ENCODE results near the gene ZNF236. TPM values are rescaled to one million over a fixed set of nuclear protein-coding genes. Genes with fewer than 3 reads are reported as not detected.

Gene ZNF236
- total RNA-seq, 1 donor from 2014 or later, result 21.0 TPM

- DNase-seq, result no peak
- H3K27me3 Mint-ChIP-seq (ENCODE audit: unreplicated experiment), result peaks cover 7% of the 10 kb centered on the region
- TF ChIP-seq CTCF (IDR thresholded peaks at IDR 0.05; ENCODE audit: partially characterized antibody, unreplicated experiment), result no peak
- H3K4me1 Mint-ChIP-seq (ENCODE audit: low read depth, unreplicated experiment), result peaks cover 6% of the 10 kb centered on the region
- H3K27ac Mint-ChIP-seq (ENCODE audit: unreplicated experiment), result no peak overlapping the region
- H3K4me3 Mint-ChIP-seq (ENCODE audit: unreplicated experiment), result no peak overlapping the region
- H3K9me3 Mint-ChIP-seq (ENCODE audit: unreplicated experiment), result no peaks in the 10 kb centered on the region
- H3K36me3 Mint-ChIP-seq (ENCODE audit: unreplicated experiment), result peaks cover 5% of the 10 kb centered on the region
Observed at GRCh38 chr18:76928179-76928868, 106.0 kb downstream of the ZNF236 start.

GRCh38 chr18:76931171-76931570 lies 108.8 kb downstream of the ZNF236 start:
- TF ChIP-seq CTCF (IDR thresholded peaks at IDR 0.05; ENCODE audit: partially characterized antibody, unreplicated experiment), result no peak
- Mint-ChIP-seq H3K27ac (ENCODE audit: unreplicated experiment) (no peak overlapping the region), H3K27me3 (ENCODE audit: unreplicated experiment) (peaks cover 5% of the 10 kb centered on the region), H3K4me3 (ENCODE audit: unreplicated experiment) (no peak overlapping the region), H3K9me3 (ENCODE audit: unreplicated experiment) (no peaks in the 10 kb centered on the region), H3K36me3 (ENCODE audit: unreplicated experiment) (peaks cover 5% of the 10 kb centered on the region), H3K4me1 (ENCODE audit: low read depth, unreplicated experiment) (peaks cover 6% of the 10 kb centered on the region)
- no peak for DNase-seq

GRCh38 chr18:76932026-76932819 lies 109.9 kb downstream of the ZNF236 start:
- Mint-ChIP-seq H3K27me3 (ENCODE audit: unreplicated experiment) (peaks cover 2% of the 10 kb centered on the region), H3K9me3 (ENCODE audit: unreplicated experiment) (no peaks in the 10 kb centered on the region), H3K4me1 (ENCODE audit: low read depth, unreplicated experiment) (peaks cover 2% of the 10 kb centered on the region), H3K36me3 (ENCODE audit: unreplicated experiment) (peaks cover 5% of the 10 kb centered on the region), H3K27ac (ENCODE audit: unreplicated experiment) (no peak overlapping the region), H3K4me3 (ENCODE audit: unreplicated experiment) (no peak overlapping the region)
- no peak for TF ChIP-seq CTCF (IDR thresholded peaks at IDR 0.05; ENCODE audit: partially characterized antibody, unreplicated experiment)
- DNase-seq, result no peak

GRCh38 chr18:76935722-76936337 lies 113.5 kb downstream of the ZNF236 start:
- H3K27ac Mint-ChIP-seq (ENCODE audit: unreplicated experiment), result no peak overlapping the region
- no peak for TF ChIP-seq CTCF (IDR thresholded peaks at IDR 0.05; ENCODE audit: partially characterized antibody, unreplicated experiment)
- H3K27me3 Mint-ChIP-seq (ENCODE audit: unreplicated experiment), result peaks cover 2% of the 10 kb centered on the region

More at GRCh38 chr18:76935722-76936337, 113.5 kb downstream of the ZNF236 start:
- DNase-seq, result no peak
- Mint-ChIP-seq H3K4me3 (ENCODE audit: unreplicated experiment) (no peak overlapping the region), H3K36me3 (ENCODE audit: unreplicated experiment) (peaks cover 5% of the 10 kb centered on the region), H3K9me3 (ENCODE audit: unreplicated experiment) (no peaks in the 10 kb centered on the region), H3K4me1 (ENCODE audit: low read depth, unreplicated experiment) (no peaks in the 10 kb centered on the region)
